ENCODE data around the gene FTCDNL1.

FTCDNL1 gene

DNA sequence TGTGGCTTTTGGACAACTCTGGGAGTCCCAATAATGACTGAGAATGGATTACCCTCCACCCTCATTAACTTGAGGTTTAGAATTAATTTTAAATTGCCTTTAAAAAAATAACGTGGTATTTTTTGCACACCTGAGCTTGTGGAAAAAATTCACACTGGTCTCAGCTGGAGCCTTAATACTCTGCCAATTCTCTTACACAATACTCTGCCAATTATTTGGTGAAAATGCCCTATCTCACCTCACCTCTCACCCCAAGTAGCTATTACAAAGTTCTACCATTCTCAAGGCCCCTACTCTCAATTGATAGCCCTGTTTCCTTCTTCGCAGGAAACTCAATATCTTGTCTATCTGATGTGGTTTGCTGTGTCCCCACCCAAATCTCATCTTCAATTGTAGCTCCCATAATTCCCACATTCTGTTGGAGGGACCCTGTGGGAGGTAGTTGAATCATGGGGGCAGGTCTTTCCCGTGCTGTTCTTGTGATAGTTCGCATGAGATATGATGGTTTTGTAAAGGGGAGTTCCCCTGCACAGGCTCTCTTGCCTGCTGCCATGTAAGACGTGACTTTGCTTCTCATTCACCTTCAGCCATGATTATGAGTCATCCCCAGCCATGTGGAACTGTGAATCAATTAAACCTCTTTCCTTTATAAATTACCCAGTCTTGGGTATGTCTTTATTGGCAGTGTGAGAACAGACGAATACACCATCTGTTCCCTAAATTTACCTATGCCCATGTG, 32.7 kb upstream of the FTCDNL1 start:
- Histone ChIP-seq H3K9ac (ENCODE audit: low read length) (no peak overlapping the region), H3K79me2 (ENCODE audit: low read length) (no peaks in the 10 kb centered on the region), H3K9me2 (replicated peaks; ENCODE audit: insufficient read depth, low read length) (no peaks in the 10 kb centered on the region), H3K36me3 (replicated peaks; ENCODE audit: insufficient read depth, low read length) (no peaks in the 10 kb centered on the region), H3K27me3 (replicated peaks; ENCODE audit: insufficient read depth, low read length) (no peaks in the 10 kb centered on the region), H4K20me1 (ENCODE audit: insufficient read depth, low read length) (no peaks in the 10 kb centered on the region), H3F3A (ENCODE audit: insufficient read depth, low read length) (no peaks in the 10 kb centered on the region), H3K4me3 (ENCODE audit: low read length) (no peak overlapping the region), H3K9me3 (replicated peaks; ENCODE audit: insufficient read depth, low read length) (no peaks in the 10 kb centered on the region), H2AFZ (ENCODE audit: low read length) (no peak overlapping the region), H3K4me1 (ENCODE audit: low read length) (no peaks in the 10 kb centered on the region), H3K27ac (ENCODE audit: low read length) (no peak overlapping the region), H3K4me2 (ENCODE audit: low read depth, low read length) (no peak overlapping the region)
- no peak for DNase-seq
- TF ChIP-seq EZH2phosphoT487 (IDR thresholded peaks at IDR 0.05; ENCODE audit: low read length) (no peak), EZH2 (optimal IDR thresholded peaks at IDR 0.05; ENCODE audit: low read depth, low read length) (no peak)
- TF ChIP-seq, protein P1, sequence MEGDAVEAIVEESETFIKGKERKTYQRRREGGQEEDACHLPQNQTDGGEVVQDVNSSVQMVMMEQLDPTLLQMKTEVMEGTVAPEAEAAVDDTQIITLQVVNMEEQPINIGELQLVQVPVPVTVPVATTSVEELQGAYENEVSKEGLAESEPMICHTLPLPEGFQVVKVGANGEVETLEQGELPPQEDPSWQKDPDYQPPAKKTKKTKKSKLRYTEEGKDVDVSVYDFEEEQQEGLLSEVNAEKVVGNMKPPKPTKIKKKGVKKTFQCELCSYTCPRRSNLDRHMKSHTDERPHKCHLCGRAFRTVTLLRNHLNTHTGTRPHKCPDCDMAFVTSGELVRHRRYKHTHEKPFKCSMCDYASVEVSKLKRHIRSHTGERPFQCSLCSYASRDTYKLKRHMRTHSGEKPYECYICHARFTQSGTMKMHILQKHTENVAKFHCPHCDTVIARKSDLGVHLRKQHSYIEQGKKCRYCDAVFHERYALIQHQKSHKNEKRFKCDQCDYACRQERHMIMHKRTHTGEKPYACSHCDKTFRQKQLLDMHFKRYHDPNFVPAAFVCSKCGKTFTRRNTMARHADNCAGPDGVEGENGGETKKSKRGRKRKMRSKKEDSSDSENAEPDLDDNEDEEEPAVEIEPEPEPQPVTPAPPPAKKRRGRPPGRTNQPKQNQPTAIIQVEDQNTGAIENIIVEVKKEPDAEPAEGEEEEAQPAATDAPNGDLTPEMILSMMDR (IDR thresholded peaks at IDR 0.05; ENCODE audit: low read length): no peak

DNA sequence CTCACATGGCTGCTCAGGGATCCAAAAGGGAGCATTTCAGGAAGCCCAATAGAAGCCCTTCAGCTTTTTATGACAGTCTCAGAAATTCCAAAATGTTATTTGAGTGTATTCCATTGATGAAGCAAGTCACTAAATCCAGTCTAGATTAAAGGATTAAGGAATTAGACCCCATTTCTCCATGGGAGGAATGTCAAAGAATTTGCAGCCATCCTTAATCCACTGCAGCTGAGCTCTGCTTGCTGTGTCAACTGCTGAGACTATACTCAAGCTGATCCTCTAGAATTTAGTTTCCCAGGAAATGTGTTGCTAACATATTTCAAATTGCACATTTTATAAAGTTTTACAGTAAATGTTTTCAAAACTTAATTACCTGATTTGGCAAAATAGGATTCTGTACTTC, 31.7 kb upstream of the FTCDNL1 start:
- no peak for DNase-seq
- H3F3A ChIP-seq (ENCODE audit: insufficient read depth, low read length): no peaks in the 10 kb centered on the region
- H3K4me1 ChIP-seq (ENCODE audit: low read length): no peaks in the 10 kb centered on the region
- no peaks in the 10 kb centered on the region for H3K9me3 ChIP-seq (replicated peaks; ENCODE audit: insufficient read depth, low read length)
- no peak overlapping the region for H3K4me2 ChIP-seq (ENCODE audit: low read depth, low read length)
- H3K9me2 ChIP-seq (replicated peaks; ENCODE audit: insufficient read depth, low read length): no peaks in the 10 kb centered on the region
- H3K27me3 ChIP-seq (replicated peaks; ENCODE audit: insufficient read depth, low read length): no peaks in the 10 kb centered on the region
- TF ChIP-seq EZH2 (optimal IDR thresholded peaks at IDR 0.05; ENCODE audit: low read depth, low read length): no peak
- H3K9ac ChIP-seq (ENCODE audit: low read length): no peak overlapping the region
- H3K36me3 ChIP-seq (replicated peaks; ENCODE audit: insufficient read depth, low read length): no peaks in the 10 kb centered on the region
- no peak overlapping the region for H3K4me3 ChIP-seq (ENCODE audit: low read length)
- no peaks in the 10 kb centered on the region for H3K79me2 ChIP-seq (ENCODE audit: low read length)
- H3K27ac ChIP-seq (ENCODE audit: low read length): no peak overlapping the region
- H4K20me1 ChIP-seq (ENCODE audit: insufficient read depth, low read length): no peaks in the 10 kb centered on the region
- H2AFZ ChIP-seq (ENCODE audit: low read length): no peak overlapping the region

DNA sequence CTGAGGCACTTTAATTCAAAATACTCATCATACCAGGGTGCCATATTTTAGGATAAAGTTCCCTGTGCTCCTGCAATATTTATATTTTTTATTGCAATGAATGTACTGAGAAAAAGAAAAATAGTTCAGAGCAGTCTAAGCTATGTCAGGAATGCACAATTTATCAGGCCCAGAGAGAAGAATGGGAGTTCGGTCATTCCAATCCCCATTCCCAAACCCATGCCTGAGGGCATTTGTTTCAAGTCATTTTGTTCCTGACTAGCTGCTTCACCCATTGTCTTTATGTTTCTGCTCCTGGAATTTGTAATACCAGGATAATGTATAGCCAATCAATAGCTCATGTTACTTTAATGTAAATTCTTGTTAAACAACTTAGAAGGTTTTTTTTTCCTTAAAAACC, 24.4 kb upstream of the FTCDNL1 start:
- H3K4me1 ChIP-seq (ENCODE audit: low read length): no peaks in the 10 kb centered on the region
- no peaks in the 10 kb centered on the region for H3F3A ChIP-seq (ENCODE audit: insufficient read depth, low read length)
- no peaks in the 10 kb centered on the region for H3K9me3 ChIP-seq (replicated peaks; ENCODE audit: insufficient read depth, low read length)
- H3K4me3 ChIP-seq (ENCODE audit: low read length): no peak overlapping the region
- H3K9me2 ChIP-seq (replicated peaks; ENCODE audit: insufficient read depth, low read length): no peaks in the 10 kb centered on the region
- no peaks in the 10 kb centered on the region for H3K27me3 ChIP-seq (replicated peaks; ENCODE audit: insufficient read depth, low read length)
- no peak overlapping the region for H3K27ac ChIP-seq (ENCODE audit: low read length)
- TF ChIP-seq, protein P1 (IDR thresholded peaks at IDR 0.05; ENCODE audit: low read length): no peak
- TF ChIP-seq EZH2 (optimal IDR thresholded peaks at IDR 0.05; ENCODE audit: low read depth, low read length): no peak
- no peak for TF ChIP-seq EZH2phosphoT487 (IDR thresholded peaks at IDR 0.05; ENCODE audit: low read length)
- H4K20me1 ChIP-seq (ENCODE audit: insufficient read depth, low read length): no peaks in the 10 kb centered on the region
- H3K36me3 ChIP-seq (replicated peaks; ENCODE audit: insufficient read depth, low read length): no peaks in the 10 kb centered on the region
- no peak for DNase-seq
- H3K79me2 ChIP-seq (ENCODE audit: low read length): no peaks in the 10 kb centered on the region
- no peak overlapping the region for H3K9ac ChIP-seq (ENCODE audit: low read length)
- no peak overlapping the region for H2AFZ ChIP-seq (ENCODE audit: low read length)
- H3K4me2 ChIP-seq (ENCODE audit: low read depth, low read length): no peak overlapping the region

DNA sequence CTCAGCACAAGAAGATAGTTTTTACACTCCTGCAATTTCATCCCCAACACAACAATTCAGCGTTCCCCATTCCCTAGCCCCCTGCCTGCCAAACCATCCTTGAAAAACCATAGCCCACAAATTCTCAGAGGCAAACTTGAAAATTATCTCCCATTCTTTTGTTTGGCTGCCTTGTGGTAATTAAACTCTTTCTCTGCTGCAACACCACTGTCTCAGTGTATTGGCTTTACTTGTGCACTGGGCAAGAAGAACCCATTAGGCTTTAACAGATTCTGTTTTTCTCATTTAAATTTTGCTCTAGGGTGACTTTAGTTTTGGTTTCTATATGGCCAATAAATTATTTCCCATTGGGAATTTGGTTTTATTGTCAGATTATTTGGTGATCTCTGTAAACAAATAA, 23.2 kb upstream of the FTCDNL1 start:
- DNase-seq: no peak
- no peaks in the 10 kb centered on the region for H3K4me1 ChIP-seq (ENCODE audit: low read length)
- H3K4me2 ChIP-seq (ENCODE audit: low read depth, low read length): no peak overlapping the region
- H3K27me3 ChIP-seq (replicated peaks; ENCODE audit: insufficient read depth, low read length): no peaks in the 10 kb centered on the region
- H4K20me1 ChIP-seq (ENCODE audit: insufficient read depth, low read length): no peaks in the 10 kb centered on the region
- no peak overlapping the region for H3K4me3 ChIP-seq (ENCODE audit: low read length)
- no peaks in the 10 kb centered on the region for H3K79me2 ChIP-seq (ENCODE audit: low read length)
- no peak for TF ChIP-seq EZH2 (optimal IDR thresholded peaks at IDR 0.05; ENCODE audit: low read depth, low read length)
- TF ChIP-seq, protein P1 (IDR thresholded peaks at IDR 0.05; ENCODE audit: low read length): no peak
- no peaks in the 10 kb centered on the region for H3F3A ChIP-seq (ENCODE audit: insufficient read depth, low read length)
- no peaks in the 10 kb centered on the region for H3K9me2 ChIP-seq (replicated peaks; ENCODE audit: insufficient read depth, low read length)
- no peak overlapping the region for H3K27ac ChIP-seq (ENCODE audit: low read length)
- H3K9me3 ChIP-seq (replicated peaks; ENCODE audit: insufficient read depth, low read length): no peaks in the 10 kb centered on the region
- no peak overlapping the region for H2AFZ ChIP-seq (ENCODE audit: low read length)
- H3K36me3 ChIP-seq (replicated peaks; ENCODE audit: insufficient read depth, low read length): no peaks in the 10 kb centered on the region
- no peak overlapping the region for H3K9ac ChIP-seq (ENCODE audit: low read length)
